NOMO-1 treated with DMSO at 0.1 percent for 48 hours (cell line): ENCODE results near the gene RAD51B.
"Not testable (repeated sequence)": the region's sequence is repeated elsewhere in the genome, so short reads cannot be mapped to it uniquely, and the experiment has no call there.

ENCODE experiments used
- DNase-seq: peaks from one replicate; lab custom pipeline; 2025; ENCODE audit not compliant: unreplicated experiment; lab: John Stamatoyannopoulos, UW

Gene RAD51B

GRCh38 chr14:68166731-68167382 is 347.3 kb downstream of the RAD51B start:
- DNase-seq = no peak

GRCh38 chr14:68167383-68168087 is 348.0 kb downstream of the RAD51B start:
- DNase-seq = no peak

GRCh38 chr14:68168460-68169109 is 349.0 kb downstream of the RAD51B start:
- no peak for DNase-seq

- no peak for DNase-seq
Measured at GRCh38 chr14:68172216-68172615, 352.6 kb downstream of the RAD51B start.

GRCh38 chr14:68172627-68173026 is 353.0 kb downstream of the RAD51B start:
- no peak for DNase-seq

- DNase-seq = no peak
Measured at GRCh38 chr14:68173227-68173972, 353.8 kb downstream of the RAD51B start.

- no peak for DNase-seq
Measured at GRCh38 chr14:68174446-68174845, 354.9 kb downstream of the RAD51B start.

- no peak for DNase-seq
Measured at GRCh38 chr14:68176687-68177086, 357.1 kb downstream of the RAD51B start.

GRCh38 chr14:68177728-68178127 is 358.1 kb downstream of the RAD51B start:
- no peak for DNase-seq

- no peak for DNase-seq
Measured at GRCh38 chr14:68178282-68178681, 358.7 kb downstream of the RAD51B start.

- no peak for DNase-seq
Measured at GRCh38 chr14:68181519-68182326, 362.1 kb downstream of the RAD51B start.

- no peak for DNase-seq
Measured at GRCh38 chr14:68182492-68182891, 362.9 kb downstream of the RAD51B start.

- not testable (repeated sequence) for DNase-seq
Measured at GRCh38 chr14:68186500-68187276, 367.1 kb downstream of the RAD51B start.

GRCh38 chr14:68188174-68188573 is 368.6 kb downstream of the RAD51B start:
- DNase-seq = no peak

- DNase-seq = no peak
Measured at GRCh38 chr14:68190032-68190431, 370.5 kb downstream of the RAD51B start.

- no peak for DNase-seq
Measured at GRCh38 chr14:68191567-68192321, 372.2 kb downstream of the RAD51B start.

GRCh38 chr14:68192935-68193334 is 373.4 kb downstream of the RAD51B start:
- DNase-seq = no peak

- no peak for DNase-seq
Measured at GRCh38 chr14:68193970-68194681, 374.5 kb downstream of the RAD51B start.

GRCh38 chr14:68195126-68195525 is 375.5 kb downstream of the RAD51B start:
- DNase-seq = no peak
